ENCODE measurements around the gene KRTAP5-6.

DNA sequence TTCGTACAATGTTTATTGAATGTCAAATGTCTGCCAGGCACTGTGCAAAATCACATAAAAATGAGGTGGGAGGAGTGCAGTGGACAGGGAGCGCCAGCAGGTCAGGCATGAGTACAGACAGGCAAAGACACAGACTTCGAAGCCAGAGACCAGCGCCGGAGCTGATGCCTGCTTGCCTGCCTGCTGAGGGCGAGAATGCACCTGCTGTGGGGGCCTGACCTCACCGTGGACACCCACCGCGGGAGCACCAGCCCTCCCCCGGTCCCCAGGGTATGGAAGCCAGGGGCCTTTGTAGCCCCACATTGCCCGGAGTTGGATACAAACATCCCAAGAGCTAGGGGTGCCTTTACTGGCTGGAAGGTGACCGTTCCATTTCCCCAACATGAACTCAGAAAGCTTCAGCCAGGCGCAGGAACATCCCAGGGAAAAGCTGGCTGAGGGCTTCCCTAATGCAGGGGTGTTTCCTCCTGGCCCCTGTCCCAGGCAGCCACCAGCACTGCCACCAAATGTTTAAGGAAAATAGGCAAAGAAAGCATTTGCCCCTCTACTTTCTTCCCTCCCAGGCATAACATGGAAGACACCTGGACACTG, 35.5 kb downstream of the KRTAP5-6 start:
- no peak for TF ChIP-seq POLR2A (IDR thresholded peaks at IDR 0.05)
- TF ChIP-seq, protein P1, sequence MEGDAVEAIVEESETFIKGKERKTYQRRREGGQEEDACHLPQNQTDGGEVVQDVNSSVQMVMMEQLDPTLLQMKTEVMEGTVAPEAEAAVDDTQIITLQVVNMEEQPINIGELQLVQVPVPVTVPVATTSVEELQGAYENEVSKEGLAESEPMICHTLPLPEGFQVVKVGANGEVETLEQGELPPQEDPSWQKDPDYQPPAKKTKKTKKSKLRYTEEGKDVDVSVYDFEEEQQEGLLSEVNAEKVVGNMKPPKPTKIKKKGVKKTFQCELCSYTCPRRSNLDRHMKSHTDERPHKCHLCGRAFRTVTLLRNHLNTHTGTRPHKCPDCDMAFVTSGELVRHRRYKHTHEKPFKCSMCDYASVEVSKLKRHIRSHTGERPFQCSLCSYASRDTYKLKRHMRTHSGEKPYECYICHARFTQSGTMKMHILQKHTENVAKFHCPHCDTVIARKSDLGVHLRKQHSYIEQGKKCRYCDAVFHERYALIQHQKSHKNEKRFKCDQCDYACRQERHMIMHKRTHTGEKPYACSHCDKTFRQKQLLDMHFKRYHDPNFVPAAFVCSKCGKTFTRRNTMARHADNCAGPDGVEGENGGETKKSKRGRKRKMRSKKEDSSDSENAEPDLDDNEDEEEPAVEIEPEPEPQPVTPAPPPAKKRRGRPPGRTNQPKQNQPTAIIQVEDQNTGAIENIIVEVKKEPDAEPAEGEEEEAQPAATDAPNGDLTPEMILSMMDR (IDR thresholded peaks at IDR 0.05), result no peak
- TF ChIP-seq POLR2AphosphoS5 (IDR thresholded peaks at IDR 0.05; ENCODE audit: insufficient read depth in 1 of 2, low read depth in 1 of 2), result no peak

All from vagina (tissue), 2 donors.